GM10248 (cell line): Measurements from ENCODE around the gene ANTKMT.

Experiments used
- CTCF ChIA-PET: fragments of 300-600 bp; sonication (Branson Sonifier 250); formaldehyde crosslinking; extraction: SDS; loops from one replicate; lab custom pipeline; 2021; ENCODE audit warnings: antibody characterized with exemption; lab: Yijun Ruan, JAX
- POLR2A ChIA-PET: fragments of 350-650 bp; sonication (Branson Sonifier 250); formaldehyde crosslinking; extraction: SDS; loops from one replicate; lab custom pipeline; 2020; ENCODE audit warnings: antibody characterized with exemption; lab: Yijun Ruan, JAX
- DNase-seq: peaks from one replicate; pipeline ENCODE4 v3.0.0; 2012; ENCODE audit errors: extremely low spot score
- TF ChIP-seq, protein P1 (sequence below): IDR thresholded peaks from 2 replicates; pipeline ENCODE4 v1.5.1; 2012; ENCODE audit warnings: mild to moderate bottlenecking, low read depth; ENCODE audit errors: extremely low read depth, missing control alignments, control extremely low read depth

ANTKMT gene

GRCh38 chr16:732936-733335 is 12.0 kb downstream of the ANTKMT start:
- TF ChIP-seq, protein P1, sequence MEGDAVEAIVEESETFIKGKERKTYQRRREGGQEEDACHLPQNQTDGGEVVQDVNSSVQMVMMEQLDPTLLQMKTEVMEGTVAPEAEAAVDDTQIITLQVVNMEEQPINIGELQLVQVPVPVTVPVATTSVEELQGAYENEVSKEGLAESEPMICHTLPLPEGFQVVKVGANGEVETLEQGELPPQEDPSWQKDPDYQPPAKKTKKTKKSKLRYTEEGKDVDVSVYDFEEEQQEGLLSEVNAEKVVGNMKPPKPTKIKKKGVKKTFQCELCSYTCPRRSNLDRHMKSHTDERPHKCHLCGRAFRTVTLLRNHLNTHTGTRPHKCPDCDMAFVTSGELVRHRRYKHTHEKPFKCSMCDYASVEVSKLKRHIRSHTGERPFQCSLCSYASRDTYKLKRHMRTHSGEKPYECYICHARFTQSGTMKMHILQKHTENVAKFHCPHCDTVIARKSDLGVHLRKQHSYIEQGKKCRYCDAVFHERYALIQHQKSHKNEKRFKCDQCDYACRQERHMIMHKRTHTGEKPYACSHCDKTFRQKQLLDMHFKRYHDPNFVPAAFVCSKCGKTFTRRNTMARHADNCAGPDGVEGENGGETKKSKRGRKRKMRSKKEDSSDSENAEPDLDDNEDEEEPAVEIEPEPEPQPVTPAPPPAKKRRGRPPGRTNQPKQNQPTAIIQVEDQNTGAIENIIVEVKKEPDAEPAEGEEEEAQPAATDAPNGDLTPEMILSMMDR = peak; percentile 12
- no peak for DNase-seq
- CTCF ChIA-PET = interaction anchor here (0.9 kb wide), 1 partner anchor 18 kb away, joined by 3 read pairs; no protein-coding TSS in a partner anchor
- POLR2A ChIA-PET = no interaction called here

- DNase-seq = no peak
- ChIA-PET POLR2A (no interaction called here), CTCF (interaction anchor here (0.9 to 1.4 kb wide), 2 partner anchors 17 to 21 kb away, joined by 3 to 4 read pairs; no protein-coding TSS in a partner anchor)
- TF ChIP-seq, protein P1 = peak; percentile 19
Measured at GRCh38 chr16:733382-734207, 12.6 kb downstream of the ANTKMT start.

- DNase-seq = no peak
- ChIA-PET CTCF (interaction anchor here (1.4 to 5.2 kb wide), 2 partner anchors 14 to 22 kb away, joined by 4 to 31 read pairs; partner anchors contain the start of gene ANTKMT), POLR2A (no interaction called here)
- TF ChIP-seq, protein P1 = no peak
Measured at GRCh38 chr16:734208-734980, 13.4 kb downstream of the ANTKMT start.

DNA sequence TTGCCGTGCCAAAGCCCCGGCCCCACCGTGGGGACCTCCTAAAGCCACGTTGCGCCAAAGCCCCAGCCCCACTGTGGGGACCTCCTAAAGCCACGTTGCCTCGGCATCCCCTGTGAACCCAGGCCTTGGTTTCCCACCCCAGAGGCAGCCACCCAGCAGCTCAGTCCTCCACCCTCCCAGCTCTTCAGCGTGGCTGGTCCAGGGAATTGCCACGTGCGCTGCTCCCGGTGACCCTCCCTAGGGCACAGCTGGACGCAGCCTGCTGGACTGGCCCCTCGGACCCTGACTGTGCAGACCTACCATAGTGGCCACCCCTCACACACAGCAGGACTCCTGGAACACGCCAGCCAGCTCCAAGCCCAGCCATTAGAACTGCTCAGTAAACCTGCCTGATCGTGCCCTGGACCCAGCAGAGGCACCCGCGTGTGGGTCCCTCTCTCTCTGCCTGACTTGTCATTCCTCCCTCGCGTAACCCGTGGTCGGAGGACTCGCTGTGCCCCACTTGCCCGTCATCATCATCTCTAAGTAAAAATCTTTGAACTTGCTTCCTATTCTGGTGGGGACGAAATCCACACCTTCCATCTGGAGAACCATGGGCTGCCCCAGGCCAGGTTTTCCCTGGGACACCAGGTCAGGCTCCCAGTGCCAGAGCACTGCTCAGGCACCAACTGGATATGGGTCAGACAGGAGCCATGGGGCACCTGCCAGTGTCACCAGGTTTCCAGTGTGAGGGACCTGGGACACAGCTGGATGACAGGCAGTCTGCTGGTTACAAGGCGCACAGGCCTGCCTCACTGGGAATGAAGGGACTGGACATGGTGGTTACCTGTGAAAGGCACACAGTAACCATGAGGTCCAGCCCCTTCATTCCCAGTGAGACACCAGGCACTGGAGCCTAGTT is 14.3 kb downstream of the ANTKMT start:
- no peak for DNase-seq
- TF ChIP-seq, protein P1 = no peak
- POLR2A ChIA-PET = interaction anchor here (0.9 to 1.5 kb wide), 3 partner anchors 8 to 1230 kb away, joined by 3 to 5 read pairs (median 3); partner anchors contain the start of genes CCDC78, HAGHL and RPS2
- CTCF ChIA-PET = interaction anchor here (1.9 to 5.2 kb wide), 5 partner anchors 12 to 50 kb away, joined by 7 to 31 read pairs (median 9); partner anchors contain the start of genes ANTKMT and METRN

DNA sequence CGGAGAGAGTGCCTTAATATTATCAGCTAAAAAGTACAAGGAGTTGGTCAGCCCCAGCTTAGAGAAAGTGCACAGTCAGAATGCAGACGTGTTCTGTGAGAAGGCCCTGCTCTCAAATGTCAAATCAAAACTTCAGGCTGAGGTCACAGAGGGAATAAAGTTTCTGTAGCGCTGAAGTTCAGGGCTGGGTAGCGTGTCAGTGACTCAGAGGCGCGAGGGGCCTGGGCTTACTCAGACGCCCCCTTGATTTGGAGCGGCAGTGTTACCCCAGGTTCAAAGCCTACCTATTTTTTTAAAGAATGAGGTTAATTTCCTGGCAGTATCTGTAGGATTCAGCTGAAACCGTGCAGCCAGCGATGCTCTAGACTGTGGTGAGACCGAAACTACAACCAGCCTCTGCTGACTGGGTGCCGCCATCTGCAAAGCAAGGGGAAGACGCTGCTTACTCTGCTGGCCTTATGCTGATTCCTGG is 15.1 kb downstream of the ANTKMT start:
- ChIA-PET CTCF (interaction anchor here (1.9 to 5.2 kb wide), 5 partner anchors 12 to 49 kb away, joined by 7 to 31 read pairs (median 9); partner anchors contain the start of genes ANTKMT and METRN), POLR2A (interaction anchor here (0.9 to 1.5 kb wide), 3 partner anchors 9 to 1229 kb away, joined by 3 to 5 read pairs (median 3); partner anchors contain the start of genes CCDC78, HAGHL and RPS2)
- TF ChIP-seq, protein P1 = no peak
- peak; percentile 62 for DNase-seq
